Suprapubic skin (tissue), 3 donors: ENCODE data around the gene NFKBIE.

Experiments used
- POLR2A ChIP-seq, 2 donors: fragments of 450-650 bp; IDR thresholded peaks; one replicate each; pipeline ENCODE4 v1.6.1; 2017; ENCODE audit warnings: antibody characterized with exemption in 2 of 2, mild to moderate bottlenecking in 2 of 2, moderate library complexity in 2 of 2
- TF ChIP-seq, protein P1 (sequence below), 2 donors: fragments of 200-600 bp in 1 of 2; fragments of 450-650 bp in 1 of 2; sonication (generic) in 1 of 2; IDR thresholded peaks; one replicate each; pipeline ENCODE4 v1.5.1; 2016 to 2019; ENCODE audit warnings: antibody characterized with exemption in 2 of 2, mild to moderate bottlenecking in 1 of 2, moderate library complexity in 1 of 2

DNA sequence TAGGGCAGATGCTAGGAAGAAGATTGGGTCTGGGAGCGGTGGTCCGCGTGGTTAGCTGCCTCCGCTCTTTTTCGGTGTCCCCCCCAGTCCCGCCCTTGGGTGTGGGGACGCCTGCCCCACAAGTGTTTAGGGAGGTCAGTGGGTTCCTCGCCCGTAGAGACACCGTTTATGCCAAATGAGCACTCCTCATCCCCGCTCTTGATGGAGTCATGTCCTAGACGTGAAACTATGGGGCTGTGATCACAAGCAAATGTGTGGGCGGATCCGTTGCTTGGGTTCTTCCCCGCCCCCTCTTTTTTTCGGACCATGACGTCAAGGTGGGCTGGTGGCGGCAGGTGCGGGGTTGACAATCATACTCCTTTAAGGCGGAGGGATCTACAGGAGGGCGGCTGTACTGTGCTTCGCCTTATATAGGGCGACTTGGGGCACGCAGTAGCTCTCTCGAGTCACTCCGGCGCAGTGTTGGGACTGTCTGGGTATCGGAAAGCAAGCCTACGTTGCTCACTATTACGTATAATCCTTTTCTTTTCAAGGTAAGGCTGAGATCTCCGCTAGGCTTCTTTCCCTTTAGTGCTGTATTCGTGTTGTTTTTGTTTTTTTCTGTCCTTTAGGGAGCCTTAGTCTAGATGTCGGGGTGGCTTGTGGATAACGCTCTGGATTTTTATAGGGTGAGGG is 18.6 kb downstream of the NFKBIE start, which contains the start of gene HSP90AB1:
- TF ChIP-seq, protein P1, sequence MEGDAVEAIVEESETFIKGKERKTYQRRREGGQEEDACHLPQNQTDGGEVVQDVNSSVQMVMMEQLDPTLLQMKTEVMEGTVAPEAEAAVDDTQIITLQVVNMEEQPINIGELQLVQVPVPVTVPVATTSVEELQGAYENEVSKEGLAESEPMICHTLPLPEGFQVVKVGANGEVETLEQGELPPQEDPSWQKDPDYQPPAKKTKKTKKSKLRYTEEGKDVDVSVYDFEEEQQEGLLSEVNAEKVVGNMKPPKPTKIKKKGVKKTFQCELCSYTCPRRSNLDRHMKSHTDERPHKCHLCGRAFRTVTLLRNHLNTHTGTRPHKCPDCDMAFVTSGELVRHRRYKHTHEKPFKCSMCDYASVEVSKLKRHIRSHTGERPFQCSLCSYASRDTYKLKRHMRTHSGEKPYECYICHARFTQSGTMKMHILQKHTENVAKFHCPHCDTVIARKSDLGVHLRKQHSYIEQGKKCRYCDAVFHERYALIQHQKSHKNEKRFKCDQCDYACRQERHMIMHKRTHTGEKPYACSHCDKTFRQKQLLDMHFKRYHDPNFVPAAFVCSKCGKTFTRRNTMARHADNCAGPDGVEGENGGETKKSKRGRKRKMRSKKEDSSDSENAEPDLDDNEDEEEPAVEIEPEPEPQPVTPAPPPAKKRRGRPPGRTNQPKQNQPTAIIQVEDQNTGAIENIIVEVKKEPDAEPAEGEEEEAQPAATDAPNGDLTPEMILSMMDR (IDR thresholded peaks at IDR 0.05), result no peak
- peak; percentile 97 to 99 for TF ChIP-seq POLR2A (IDR thresholded peaks at IDR 0.05)
